ENCODE data around the gene AMFR.

AMFR gene

GRCh38 chr16:56373003-56373402 is 52.3 kb downstream of the AMFR start:
- no peaks in the 10 kb centered on the region for H3K27me3 ChIP-seq

GRCh38 chr16:56372013-56372634 is 53.2 kb downstream of the AMFR start:
- no peak overlapping the region for H3K4me3 ChIP-seq (ENCODE audit: low read depth in 1 of 2, low read length in 1 of 2)
- no peak overlapping the region for H3K27ac ChIP-seq
- no peak for TF ChIP-seq CTCF (IDR thresholded peaks at IDR 0.05)
- H3K36me3 ChIP-seq = peaks cover 29% of the 10 kb centered on the region
- H3K4me1 ChIP-seq (ENCODE audit: control insufficient read depth in 1 of 2, insufficient read depth in 1 of 2, low read depth in 1 of 2, low read length in 1 of 2) = no peaks in the 10 kb centered on the region
- no peaks in the 10 kb centered on the region for H3K27me3 ChIP-seq
- H3K9me3 ChIP-seq = no peaks in the 10 kb centered on the region

More at GRCh38 chr16:56373003-56373402, 52.3 kb downstream of the AMFR start:
- TF ChIP-seq CTCF (IDR thresholded peaks at IDR 0.05) = no peak
- H3K4me3 ChIP-seq (ENCODE audit: low read depth in 1 of 2, low read length in 1 of 2) = no peak overlapping the region
- no peak overlapping the region for H3K27ac ChIP-seq
- H3K4me1 ChIP-seq (ENCODE audit: control insufficient read depth in 1 of 2, insufficient read depth in 1 of 2, low read depth in 1 of 2, low read length in 1 of 2) = no peaks in the 10 kb centered on the region
- H3K9me3 ChIP-seq = no peaks in the 10 kb centered on the region
- peaks cover 22% of the 10 kb centered on the region for H3K36me3 ChIP-seq

GRCh38 chr16:56371660-56371937 is 53.7 kb downstream of the AMFR start:
- no peak overlapping the region for H3K4me3 ChIP-seq (ENCODE audit: low read depth in 1 of 2, low read length in 1 of 2)
- no peaks in the 10 kb centered on the region for H3K4me1 ChIP-seq (ENCODE audit: control insufficient read depth in 1 of 2, insufficient read depth in 1 of 2, low read depth in 1 of 2, low read length in 1 of 2)
- H3K27ac ChIP-seq = no peak overlapping the region
- H3K9me3 ChIP-seq = no peaks in the 10 kb centered on the region
- H3K36me3 ChIP-seq = peaks cover 34% of the 10 kb centered on the region
- no peaks in the 10 kb centered on the region for H3K27me3 ChIP-seq
- TF ChIP-seq CTCF (IDR thresholded peaks at IDR 0.05) = no peak

GRCh38 chr16:56370875-56371659 is 54.3 kb downstream of the AMFR start:
- H3K4me1 ChIP-seq (ENCODE audit: control insufficient read depth in 1 of 2, insufficient read depth in 1 of 2, low read depth in 1 of 2, low read length in 1 of 2) = no peaks in the 10 kb centered on the region
- peaks cover 37% of the 10 kb centered on the region for H3K36me3 ChIP-seq
- H3K27ac ChIP-seq = no peak overlapping the region
- no peak overlapping the region for H3K4me3 ChIP-seq (ENCODE audit: low read depth in 1 of 2, low read length in 1 of 2)
- no peak for TF ChIP-seq CTCF (IDR thresholded peaks at IDR 0.05)
- no peaks in the 10 kb centered on the region for H3K9me3 ChIP-seq
- H3K27me3 ChIP-seq = no peaks in the 10 kb centered on the region

- no peak overlapping the region for H3K4me3 ChIP-seq (ENCODE audit: low read depth in 1 of 2, low read length in 1 of 2)
- H3K27ac ChIP-seq = no peak overlapping the region
- no peak for TF ChIP-seq CTCF (IDR thresholded peaks at IDR 0.05)
- no peaks in the 10 kb centered on the region for H3K4me1 ChIP-seq (ENCODE audit: control insufficient read depth in 1 of 2, insufficient read depth in 1 of 2, low read depth in 1 of 2, low read length in 1 of 2)
- peaks cover 40% of the 10 kb centered on the region for H3K36me3 ChIP-seq
- H3K27me3 ChIP-seq = no peaks in the 10 kb centered on the region
- no peaks in the 10 kb centered on the region for H3K9me3 ChIP-seq
These were observed 55.0 kb downstream of the AMFR start for GRCh38 chr16:56370185-56370874.

All from neutrophil (primary cell).